HK-2 (cell line): ENCODE results near the gene RNF180.
"Not testable (repeated sequence)": the region's sequence is repeated elsewhere in the genome, so short reads cannot be mapped to it uniquely, and the experiment has no call there.

ENCODE experiments used
- DNase-seq: peaks from one replicate; pipeline ENCODE4 v3.0.0-alpha.2; 2018; ENCODE audit not compliant: unreplicated experiment

RNF180 gene

DNA sequence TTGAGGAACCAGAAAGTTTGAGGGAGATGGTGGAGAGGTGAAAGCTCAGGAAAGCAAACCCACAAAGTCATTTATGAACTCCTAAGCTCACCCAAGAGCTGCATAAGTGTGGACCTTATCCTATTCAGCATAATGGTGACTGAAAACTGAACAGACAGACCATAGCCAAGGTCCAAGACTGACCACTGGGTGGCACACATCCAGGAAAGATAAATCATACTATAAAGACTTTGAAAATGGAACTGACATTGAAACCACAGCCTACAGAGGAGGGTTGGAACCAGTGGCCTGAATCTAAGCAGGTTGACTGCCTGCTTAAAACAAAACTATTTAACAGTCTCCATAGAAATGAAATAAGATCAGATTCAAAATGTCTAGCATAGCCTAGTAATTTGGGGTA lies 219.1 kb downstream of the RNF180 start:
- peak; percentile 14 for DNase-seq

DNA sequence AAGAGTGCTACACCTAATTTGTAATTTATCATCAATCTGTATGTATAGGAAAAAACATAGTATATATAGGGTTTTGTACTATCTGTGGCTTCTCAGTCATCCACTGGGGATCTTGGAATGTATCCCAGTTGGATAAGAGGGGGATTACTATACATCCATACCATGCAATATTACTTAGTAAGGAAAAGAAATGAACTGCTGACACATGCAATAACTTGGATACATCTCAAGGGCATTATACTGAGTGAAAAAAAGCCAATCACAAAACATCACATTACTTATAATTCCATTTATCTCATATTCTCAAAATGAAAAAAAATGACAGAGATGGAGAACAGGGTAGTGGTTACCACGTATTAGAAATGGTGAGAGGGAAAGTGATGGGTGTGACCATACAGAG lies 231.9 kb downstream of the RNF180 start:
- DNase-seq, result no peak

DNA sequence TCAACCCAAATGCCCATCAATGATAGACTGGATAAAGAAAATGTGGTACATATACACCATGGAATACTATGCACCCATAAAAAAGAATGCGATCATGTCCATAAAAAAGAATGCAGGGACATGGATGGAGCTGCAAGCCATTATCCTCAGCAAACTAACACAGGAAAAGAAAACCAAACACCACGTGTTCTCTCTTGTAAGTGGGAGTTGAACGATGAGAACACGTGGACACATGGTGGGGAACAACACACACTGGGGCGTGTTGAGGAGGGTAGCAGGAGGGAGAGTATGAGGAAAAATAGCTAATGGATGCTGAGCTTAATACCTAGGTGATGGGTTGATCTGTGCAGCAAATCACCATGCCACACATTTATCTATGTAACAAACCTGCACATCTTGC lies 233.1 kb downstream of the RNF180 start:
- not testable (repeated sequence) for DNase-seq

DNA sequence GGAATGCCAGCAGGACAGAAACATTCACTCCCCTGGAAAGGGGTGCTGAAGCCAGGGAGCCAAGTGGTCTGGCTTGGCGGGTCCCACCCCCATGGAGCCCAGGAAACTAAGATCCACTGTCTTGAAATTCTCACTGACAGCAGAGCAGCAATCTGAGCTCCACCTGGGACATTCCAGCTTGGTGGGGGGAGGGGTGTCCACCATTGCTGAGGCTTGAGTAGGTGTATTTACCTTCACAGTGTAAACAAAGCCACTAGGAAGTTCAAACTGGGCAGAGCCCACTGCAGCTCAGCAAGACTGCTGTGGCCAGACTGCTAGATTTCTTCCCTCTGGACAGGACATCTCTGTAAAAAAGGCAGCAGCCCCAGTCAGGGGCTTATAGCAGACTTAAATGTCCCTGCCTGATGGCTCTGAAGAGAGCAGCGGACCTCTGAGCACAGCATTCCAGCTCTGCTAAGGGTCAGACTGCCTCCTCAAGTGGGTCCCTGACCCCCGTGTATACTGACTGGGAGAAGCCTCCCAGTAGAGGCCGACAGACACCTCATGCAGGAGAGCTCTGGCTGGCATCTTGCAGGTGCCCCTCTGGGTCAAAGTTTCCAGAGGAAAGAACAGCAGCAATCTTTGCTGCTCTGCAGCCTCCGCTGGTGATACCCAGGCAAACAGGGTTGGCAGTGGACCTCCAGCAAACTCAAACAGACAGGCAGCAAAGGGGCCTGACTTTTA lies 241.6 kb downstream of the RNF180 start:
- not testable (repeated sequence) for DNase-seq

DNA sequence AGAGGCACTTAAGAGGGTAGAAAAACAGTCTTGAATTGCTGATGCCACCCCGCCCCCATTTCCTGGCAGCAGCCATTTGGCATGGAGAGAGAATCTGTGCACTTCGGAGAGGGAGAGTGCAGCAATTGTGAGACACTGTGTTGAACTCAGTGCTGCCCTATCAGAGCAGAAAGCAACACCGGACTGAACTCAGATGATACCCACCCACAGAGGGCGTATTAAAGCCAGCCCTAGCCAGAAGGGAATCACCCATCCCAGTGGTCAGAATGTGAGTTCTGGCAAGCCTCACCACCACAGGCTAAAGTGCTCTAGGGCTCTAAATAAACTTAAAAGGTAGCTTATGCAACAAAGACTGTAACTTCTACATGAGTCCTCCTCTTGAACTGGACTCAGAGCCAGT lies 251.7 kb downstream of the RNF180 start:
- DNase-seq, result no peak

DNA sequence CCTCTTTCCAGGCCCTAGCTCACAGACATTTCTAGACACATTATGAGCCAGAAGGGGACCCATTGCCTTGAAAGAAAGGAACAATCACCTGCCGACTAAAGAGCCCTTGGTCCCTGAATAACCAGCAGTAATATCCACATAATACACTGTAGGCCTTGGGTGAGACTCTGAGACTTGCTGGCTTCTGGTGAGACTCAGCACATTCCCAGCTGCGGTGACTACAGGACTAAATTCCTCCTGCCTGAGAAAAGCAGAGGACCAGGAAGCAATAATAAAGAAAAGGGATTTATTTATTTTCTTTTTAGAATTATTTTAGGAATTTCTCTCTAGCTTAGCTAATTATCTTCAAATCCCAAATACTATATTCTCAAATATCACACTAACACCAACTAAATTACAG lies 252.4 kb downstream of the RNF180 start:
- DNase-seq, result no peak
